Left lung (tissue), 10 donors: ENCODE results near the gene ZNG1A. TPM values are rescaled to one million over a fixed set of nuclear protein-coding genes. Genes with fewer than 3 reads are reported as not detected.
"Not testable (repeated sequence)": the region's sequence is repeated elsewhere in the genome, so short reads cannot be mapped to it uniquely, and the experiment has no call there.

ENCODE experiments used
- ATAC-seq: fragments of 200-7000 bp; cut with Tn5 transposase; one replicate; pipeline ENCODE4 v1.9.1; 2020; ENCODE audit warnings: moderate library complexity
- DNase-seq, 4 donors: peaks; one replicate each; pipeline ENCODE4 v3.0.0-alpha.2; 2013 to 2020
- H3K27ac ChIP-seq, 2 donors: fragments of 200-600 bp; sonication (generic) in 1 of 2; one replicate each; pipeline versions ENCODE4 v1.5.0 to v1.8.0; 2020 to 2021
- H3K27me3 ChIP-seq, 2 donors: fragments of 200-600 bp; sonication (generic) in 1 of 2; one replicate each; pipeline versions ENCODE4 v1.5.0 to v1.8.0; 2020 to 2021
- H3K36me3 ChIP-seq, 2 donors: fragments of 200-600 bp; sonication (generic) in 1 of 2; one replicate each; pipeline versions ENCODE4 v1.5.0 to v1.8.0; 2020 to 2021
- H3K4me1 ChIP-seq, 2 donors: fragments of 200-600 bp; one replicate each; pipeline ENCODE4 v1.8.0; 2021
- H3K4me3 ChIP-seq, 2 donors: fragments of 200-600 bp; sonication (generic) in 1 of 2; one replicate each; pipeline versions ENCODE4 v1.5.0 to v1.8.0; 2020 to 2021; ENCODE audit warnings: mild to moderate bottlenecking in 1 of 2
- H3K9me3 ChIP-seq, 2 donors: fragments of 200-600 bp; sonication (generic) in 1 of 2; one replicate each; pipeline versions ENCODE4 v1.5.0 to v1.8.0; 2020 to 2021
- intact Hi-C, 2 donors: fragments of 100-400 bp; cut with DNase I; formaldehyde crosslinking; loops; one replicate each; pipeline versions ENCODE4 v1.11.2 to v1.14.2; 2022
- polyA plus RNA-seq, 6 donors: library from polyadenylated mRNA; unstranded; fragments of 120-200 nt; gene quantifications; one replicate each; pipeline ENCODE4 v1.2.1, GENCODE V29; 2013; ENCODE audit not compliant: insufficient read length in 6 of 6
- total RNA-seq, 2 donors: library from RNA; stranded (reverse); fragmentation: NEBNext Ultra II Directional; extraction: Animal tissue kit (Norgen Biotek cat#: 25700); gene quantifications; one replicate each; pipeline ENCODE4 v1.2.1, GENCODE V29; 2021
- donor health status: DM: no; HTN: yes; CAD: no.
- donor health status: DM: no; HTN: no; CAD: no.

ZNG1A gene
- total and polyA plus RNA-seq, 8 donors: 20.3 to 76.4 (median 66.0) TPM

DNA sequence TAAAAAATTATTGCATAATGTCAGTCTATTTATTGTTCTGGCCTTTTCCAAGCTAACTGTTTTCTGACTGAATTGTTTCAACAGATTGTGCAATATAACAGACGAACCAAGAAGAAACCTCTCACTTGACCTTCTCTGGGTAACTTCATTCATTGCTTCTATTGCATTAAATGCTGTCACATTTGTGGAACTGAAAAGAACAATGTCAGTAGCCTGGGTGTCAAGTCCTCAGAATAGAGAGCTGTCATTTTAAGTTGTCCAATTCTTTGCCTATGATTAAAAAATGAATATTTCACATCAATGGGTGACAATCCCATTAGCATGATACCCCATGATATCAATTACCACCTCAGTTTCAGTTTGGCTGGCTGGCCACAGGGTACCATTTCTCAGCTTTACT lies 19.0 kb downstream of the ZNG1A start:
- H3K27ac ChIP-seq, H3K36me3 ChIP-seq, DNase-seq, H3K9me3 ChIP-seq, intact Hi-C loops, H3K4me1 ChIP-seq, H3K27me3 ChIP-seq, H3K4me3 ChIP-seq, ATAC-seq: not testable (repeated sequence)

DNA sequence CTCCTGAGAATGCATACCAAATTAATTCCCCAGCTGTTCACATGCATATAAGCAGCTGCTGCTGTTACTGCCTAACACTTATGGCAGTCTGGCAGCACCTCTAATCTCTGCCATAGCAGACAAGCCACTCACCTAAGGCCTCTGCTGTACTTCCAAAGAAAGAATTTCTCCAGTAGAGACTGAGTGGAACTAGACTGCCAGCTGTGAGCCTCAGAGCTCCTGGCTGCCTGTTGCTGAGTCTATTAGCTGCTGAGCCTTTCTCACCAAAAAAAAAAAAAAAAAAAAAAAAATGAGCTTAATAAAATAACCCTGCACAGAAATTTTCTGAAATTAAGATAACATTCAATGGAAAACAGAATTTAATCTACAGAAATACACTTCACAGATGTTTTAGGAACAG lies 27.7 kb downstream of the ZNG1A start:
- ATAC-seq, intact Hi-C loops, DNase-seq, H3K27ac ChIP-seq, H3K9me3 ChIP-seq, H3K36me3 ChIP-seq, H3K4me1 ChIP-seq, H3K4me3 ChIP-seq, H3K27me3 ChIP-seq: not testable (repeated sequence)

DNA sequence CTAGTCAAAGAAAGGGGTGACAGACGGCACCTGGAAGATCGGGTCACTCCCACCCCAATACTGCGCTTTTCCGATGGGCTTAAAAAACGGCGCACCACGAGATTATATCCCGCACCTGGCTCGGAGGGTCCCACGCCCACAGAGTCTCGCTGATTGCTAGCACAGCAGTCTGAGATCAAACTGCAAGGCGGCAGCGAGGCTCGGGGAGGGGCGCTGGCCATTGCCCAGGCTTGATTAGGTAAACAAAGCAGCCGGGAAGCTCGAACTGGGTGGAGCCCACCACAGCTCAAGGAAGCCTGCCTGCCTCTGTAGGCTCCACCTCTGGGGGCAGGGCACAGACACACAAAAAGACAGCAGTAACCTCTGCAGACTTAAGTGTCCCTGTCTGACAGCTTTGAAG lies 39.0 kb downstream of the ZNG1A start:
- H3K4me1 ChIP-seq, intact Hi-C loops, ATAC-seq, H3K9me3 ChIP-seq, H3K4me3 ChIP-seq, H3K27ac ChIP-seq, H3K36me3 ChIP-seq, DNase-seq, H3K27me3 ChIP-seq: not testable (repeated sequence)

DNA sequence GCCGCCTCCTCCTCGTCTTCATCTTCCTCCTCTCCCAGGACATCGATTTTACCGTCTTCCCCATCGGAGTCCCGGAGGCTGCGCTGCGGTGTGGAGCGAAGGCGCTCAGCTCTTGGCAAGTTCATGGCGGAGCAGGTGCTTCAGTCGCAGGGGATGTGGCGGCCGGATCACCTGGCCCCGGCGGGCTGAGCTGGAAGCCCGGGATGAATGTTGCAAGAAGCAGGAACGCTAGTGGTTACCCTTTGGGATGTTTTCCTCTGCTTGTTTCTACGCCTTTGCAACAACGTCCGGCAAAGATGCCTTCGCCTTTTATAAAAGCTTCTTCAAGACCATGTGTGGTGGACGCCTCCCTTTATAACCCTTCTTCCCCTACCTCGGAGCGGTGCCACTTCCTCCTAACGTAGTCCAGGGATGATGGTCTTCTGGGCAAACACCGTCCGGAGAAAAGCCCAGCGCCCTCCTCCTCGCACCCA lies 60.8 kb downstream of the ZNG1A start, which contains the start of gene FOXD4:
FOXD4 (minus strand) TSS at position 423 of the 473 bp plus-strand sequence; CDS start at position 125, 298 bp downstream.
- H3K27me3 ChIP-seq: peaks cover 42 to 56% of the 10 kb centered on the region in 2 donors
- H3K27ac ChIP-seq, H3K36me3 ChIP-seq, H3K4me3 ChIP-seq, H3K9me3 ChIP-seq, DNase-seq, ATAC-seq, intact Hi-C loops: not testable (repeated sequence)
- H3K4me1 ChIP-seq: peaks cover 11 to 20% of the 10 kb centered on the region in 2 donors

DNA sequence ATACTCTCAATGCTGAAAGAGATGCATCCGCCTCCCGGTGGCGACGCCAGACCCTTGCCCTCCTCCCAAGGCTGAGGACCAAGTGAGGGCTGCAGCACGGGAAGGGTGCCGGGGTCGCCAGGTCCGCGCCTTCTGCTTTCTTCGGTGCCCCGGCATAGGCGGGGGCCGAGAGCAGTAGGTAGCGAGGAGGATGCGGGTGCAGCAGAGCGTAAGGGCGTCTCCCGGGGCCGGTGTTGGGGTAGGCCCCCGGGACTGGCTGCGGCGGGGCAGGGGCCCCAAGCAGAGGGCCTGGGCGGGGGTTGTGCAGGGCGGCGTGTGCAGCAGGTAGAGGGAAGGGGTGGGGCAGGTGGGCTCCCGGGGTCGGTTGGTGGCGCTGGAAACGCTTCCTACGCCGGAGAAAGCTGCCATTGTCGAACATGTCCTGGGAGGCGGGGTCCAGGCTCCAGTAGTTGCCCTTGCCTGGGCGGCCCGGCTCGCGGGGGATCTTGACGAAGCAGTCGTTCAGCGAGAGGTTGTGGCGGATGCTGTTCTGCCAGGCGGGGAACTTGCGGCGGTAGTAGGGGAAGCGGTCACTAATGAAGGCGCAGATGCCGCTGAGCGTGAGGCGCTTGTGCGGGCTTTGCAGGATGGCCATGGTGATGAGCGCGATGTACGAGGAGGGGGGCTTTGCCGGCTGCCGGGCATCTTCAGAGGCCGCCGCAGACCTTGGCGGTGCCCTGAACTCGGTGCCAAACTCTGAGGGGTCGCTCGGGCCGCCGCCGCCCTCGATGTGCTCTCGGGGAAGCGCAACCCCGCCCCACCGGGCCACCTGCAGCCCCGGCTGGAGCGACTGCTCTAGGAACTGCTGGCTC lies 61.5 kb downstream of the ZNG1A start:
- intact Hi-C loops, DNase-seq, H3K27ac ChIP-seq, H3K4me3 ChIP-seq, ATAC-seq, H3K36me3 ChIP-seq, H3K9me3 ChIP-seq: not testable (repeated sequence)
- Histone ChIP-seq H3K4me1 (peaks cover 11 to 20% of the 10 kb centered on the region in 2 donors), H3K27me3 (peaks cover 49 to 62% of the 10 kb centered on the region in 2 donors)

DNA sequence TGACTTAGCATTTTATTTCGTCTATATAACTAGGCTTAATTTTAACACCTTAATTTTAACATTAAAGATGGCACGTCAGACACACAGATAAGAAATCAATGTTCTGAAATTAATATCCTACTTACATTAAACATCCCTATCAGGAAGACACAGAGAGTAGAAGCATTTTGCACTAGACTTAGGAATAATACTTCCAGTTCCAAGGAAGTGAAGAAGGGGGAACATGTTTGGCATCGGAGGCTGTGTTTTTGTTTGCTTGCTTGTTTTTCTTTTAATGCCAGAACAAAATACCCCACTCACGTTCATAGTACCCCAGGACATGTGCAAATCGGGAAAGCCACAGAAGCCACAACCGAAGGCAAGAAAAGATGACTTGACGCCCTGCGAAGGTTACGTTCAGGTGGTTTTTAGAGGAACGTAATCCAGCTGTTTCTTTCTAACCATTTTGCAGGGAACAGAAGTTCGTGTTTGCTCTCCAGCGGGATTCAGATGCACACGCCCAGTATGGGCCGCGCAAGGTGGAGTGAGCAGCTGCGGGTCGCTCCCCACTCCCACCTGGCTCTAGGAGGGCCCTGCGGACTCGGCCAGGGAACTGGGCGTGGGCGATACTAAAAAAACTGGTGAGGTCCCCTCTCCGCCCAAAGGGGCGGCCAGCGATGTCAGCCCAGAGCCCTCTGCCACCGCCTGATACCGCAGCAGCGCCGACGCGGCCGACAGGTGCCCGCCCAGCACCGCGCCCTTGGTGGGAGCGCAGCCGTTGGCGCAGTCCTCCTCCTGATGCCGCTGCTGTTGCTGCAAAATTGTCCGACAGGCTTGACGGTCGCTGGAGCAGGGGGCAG lies 62.4 kb downstream of the ZNG1A start:
- DNase-seq, H3K4me3 ChIP-seq, H3K27ac ChIP-seq, H3K9me3 ChIP-seq, intact Hi-C loops, H3K36me3 ChIP-seq, ATAC-seq: not testable (repeated sequence)
- H3K27me3 ChIP-seq: peaks cover 50 to 71% of the 10 kb centered on the region in 2 donors
- H3K4me1 ChIP-seq: peaks cover 11 to 20% of the 10 kb centered on the region in 2 donors

- H3K9me3 ChIP-seq, H3K27ac ChIP-seq, ATAC-seq, DNase-seq, H3K36me3 ChIP-seq, intact Hi-C loops: not testable (repeated sequence)
- Histone ChIP-seq H3K4me3 (peak overlapping the region in 1 of 2 donors; percentile 43), H3K4me1 (peaks cover 11 to 20% of the 10 kb centered on the region in 2 donors), H3K27me3 (peaks cover 51 to 81% of the 10 kb centered on the region in 2 donors)
These were observed 63.8 kb downstream of the ZNG1A start for GRCh38 chr9:115118-115451.

- H3K27me3 ChIP-seq: peaks cover 55 to 87% of the 10 kb centered on the region in 2 donors
- intact Hi-C loops, H3K9me3 ChIP-seq, H3K27ac ChIP-seq, H3K36me3 ChIP-seq: not testable (repeated sequence)
- DNase-seq (peak in 1 of 4 donors; percentile 63), ATAC-seq (peak; percentile 67)
- H3K4me3 ChIP-seq: peak overlapping the region; percentile 28 to 43
- peaks cover 11 to 20% of the 10 kb centered on the region in 2 donors for H3K4me1 ChIP-seq
These were observed 64.4 kb downstream of the ZNG1A start for GRCh38 chr9:114267-115117.

DNA sequence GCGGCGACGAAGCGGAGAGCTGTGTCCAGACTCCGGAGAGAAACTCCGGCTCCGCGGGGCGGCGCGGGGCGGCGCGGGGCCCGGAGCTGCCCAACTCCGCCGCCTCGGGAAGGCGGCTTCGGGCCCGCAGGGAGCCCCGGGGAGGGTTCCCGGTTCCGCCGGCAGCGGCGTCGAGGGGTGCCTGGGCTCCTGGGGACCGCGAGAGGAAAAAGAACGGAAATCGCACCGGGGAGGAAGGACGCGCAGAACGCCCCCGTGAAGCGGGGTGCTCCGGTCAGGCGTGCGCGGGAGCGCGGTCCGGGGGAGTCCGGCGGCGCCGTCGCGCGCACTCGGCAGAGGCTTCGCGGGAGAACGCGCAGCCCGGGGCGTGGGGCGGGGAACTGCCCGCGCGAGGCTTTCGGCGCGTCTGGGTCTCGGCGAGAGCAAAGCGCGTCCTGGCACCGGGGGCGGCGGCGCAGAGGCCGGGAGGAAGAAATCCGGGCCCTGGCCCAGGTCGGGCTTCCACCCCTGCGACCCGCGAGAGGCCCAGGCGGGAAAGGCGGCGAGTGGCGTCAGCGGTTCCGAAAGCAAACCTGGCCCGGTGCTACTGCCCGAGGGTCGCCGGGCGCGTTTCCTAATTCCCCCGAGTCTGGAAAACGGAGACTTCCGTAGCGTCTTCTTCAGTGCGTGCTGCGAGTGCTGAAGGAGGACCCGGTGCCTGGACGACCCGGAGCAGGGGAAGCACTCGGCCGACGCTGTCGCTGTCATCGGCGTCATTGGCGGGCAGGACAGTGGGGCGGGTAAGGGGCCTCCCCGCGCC lies 65.2 kb downstream of the ZNG1A start:
- H3K36me3 ChIP-seq, H3K27ac ChIP-seq, H3K9me3 ChIP-seq, intact Hi-C loops: not testable (repeated sequence)
- DNase-seq (peak in 2 of 4 donors; percentile 43 to 84), ATAC-seq (peak; percentile 75)
- peaks cover 55 to 96% of the 10 kb centered on the region in 2 donors for H3K27me3 ChIP-seq
- peaks cover 11 to 20% of the 10 kb centered on the region in 2 donors for H3K4me1 ChIP-seq
- peak overlapping the region; percentile 28 to 43 for H3K4me3 ChIP-seq

DNA sequence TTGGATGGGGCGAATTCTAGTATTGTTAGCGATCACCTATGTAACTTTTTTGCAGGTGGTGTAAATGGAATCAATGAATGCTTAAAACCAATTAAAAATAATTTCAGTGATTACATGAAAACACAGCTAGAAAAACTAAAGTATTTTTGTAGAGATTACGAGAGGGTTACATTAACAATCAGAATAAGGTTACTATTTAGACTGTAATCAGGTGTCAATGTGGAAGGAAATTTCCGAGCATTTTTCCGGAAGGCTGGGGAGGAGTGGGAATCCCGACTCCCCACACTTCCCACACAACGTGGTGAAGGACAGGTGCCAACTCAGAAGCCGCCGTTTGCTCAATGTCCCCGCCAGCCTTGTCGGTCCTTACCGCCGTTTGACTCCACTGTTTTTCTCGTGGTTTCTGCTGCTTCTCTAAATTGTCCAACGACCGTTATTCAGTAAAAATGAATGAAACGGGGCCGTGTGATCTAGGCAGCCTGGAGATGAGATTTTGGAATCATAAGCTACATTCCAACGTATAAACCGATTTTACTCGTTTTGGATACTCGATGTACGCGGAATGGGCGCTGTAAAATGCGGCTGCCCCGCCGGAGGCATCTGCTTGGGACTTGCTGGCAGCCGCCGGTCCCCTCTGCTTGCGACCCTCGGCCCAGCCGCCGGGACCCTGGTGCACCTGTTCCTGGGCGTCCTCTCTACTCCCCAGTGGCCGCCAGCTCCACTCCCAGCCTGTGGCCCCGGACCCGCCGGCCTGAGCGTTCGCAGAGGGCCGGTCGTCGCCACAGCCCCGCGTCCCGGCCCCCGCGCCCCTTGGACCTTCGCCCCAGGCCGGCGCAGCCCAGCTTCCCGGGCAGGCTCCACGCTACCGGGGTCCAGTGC lies 66.0 kb downstream of the ZNG1A start:
- ATAC-seq, intact Hi-C loops, H3K36me3 ChIP-seq, H3K9me3 ChIP-seq, DNase-seq, H3K27ac ChIP-seq: not testable (repeated sequence)
- peaks cover 11 to 20% of the 10 kb centered on the region in 2 donors for H3K4me1 ChIP-seq
- H3K27me3 ChIP-seq: peaks cover 52 to 95% of the 10 kb centered on the region in 2 donors
- H3K4me3 ChIP-seq: peak overlapping the region in 1 of 2 donors; percentile 28

GRCh38 chr9:110672-111071 lies 68.2 kb downstream of the ZNG1A start:
- H3K4me3 ChIP-seq, ATAC-seq, H3K9me3 ChIP-seq, H3K36me3 ChIP-seq, DNase-seq, H3K27ac ChIP-seq, intact Hi-C loops: not testable (repeated sequence)
- Histone ChIP-seq H3K4me1 (peaks cover 11 to 20% of the 10 kb centered on the region in 2 donors), H3K27me3 (peaks cover 39 to 92% of the 10 kb centered on the region in 2 donors)
